Measurements from ENCODE around the gene C22orf31. TPM values are rescaled to one million over a fixed set of nuclear protein-coding genes. Genes with fewer than 3 reads are reported as not detected.
A peak's percentile ranks its signal among the peaks of the same experiment; 100 is the strongest.

The C22orf31 gene
- total and polyA plus RNA-seq, 2 experiments from 2014 or later: 0.36 TPM; not detected in 1

- Histone ChIP-seq H2AFZ (no peak overlapping the region), H3K4me2 (0 out of 2 replicates have a peak overlapping the region, but pooled peaks have one; percentile 14), H3K4me1 (ENCODE audit: insufficient read depth) (peaks cover 38% of the 10 kb centered on the region), H4K20me1 (replicated peaks; ENCODE audit: insufficient read depth) (no peaks in the 10 kb centered on the region), H3K27ac (ENCODE audit: low read depth) (peak overlapping the region; percentile 81), H3F3A (replicated peaks; ENCODE audit: low read depth) (peaks cover 8% of the 10 kb centered on the region; the same call in 1 of the 2 replicates), H3K79me2 (replicated peaks; ENCODE audit: insufficient read depth) (no peaks in the 10 kb centered on the region), H3K36me3 (ENCODE audit: insufficient read depth) (no peaks in the 10 kb centered on the region), H3K27me3 (ENCODE audit: insufficient read depth) (no peaks in the 10 kb centered on the region), H3K4me3 (no peak overlapping the region), H3K9me2 (ENCODE audit: insufficient read depth) (no peaks in the 10 kb centered on the region)
- Mint-ChIP-seq H3K9me3 (no peaks in the 10 kb centered on the region), H3K4me3 (no peak overlapping the region), H3K27ac (peak overlapping the region; percentile 27), H3K4me1 (peaks cover 39% of the 10 kb centered on the region), H3K27me3 (ENCODE audit: insufficient read depth, low read depth, poor library complexity) (peaks cover 18% of the 10 kb centered on the region), H3K36me3 (ENCODE audit: low read depth) (peaks cover 22% of the 10 kb centered on the region)
- TF ChIP-seq, protein P1, sequence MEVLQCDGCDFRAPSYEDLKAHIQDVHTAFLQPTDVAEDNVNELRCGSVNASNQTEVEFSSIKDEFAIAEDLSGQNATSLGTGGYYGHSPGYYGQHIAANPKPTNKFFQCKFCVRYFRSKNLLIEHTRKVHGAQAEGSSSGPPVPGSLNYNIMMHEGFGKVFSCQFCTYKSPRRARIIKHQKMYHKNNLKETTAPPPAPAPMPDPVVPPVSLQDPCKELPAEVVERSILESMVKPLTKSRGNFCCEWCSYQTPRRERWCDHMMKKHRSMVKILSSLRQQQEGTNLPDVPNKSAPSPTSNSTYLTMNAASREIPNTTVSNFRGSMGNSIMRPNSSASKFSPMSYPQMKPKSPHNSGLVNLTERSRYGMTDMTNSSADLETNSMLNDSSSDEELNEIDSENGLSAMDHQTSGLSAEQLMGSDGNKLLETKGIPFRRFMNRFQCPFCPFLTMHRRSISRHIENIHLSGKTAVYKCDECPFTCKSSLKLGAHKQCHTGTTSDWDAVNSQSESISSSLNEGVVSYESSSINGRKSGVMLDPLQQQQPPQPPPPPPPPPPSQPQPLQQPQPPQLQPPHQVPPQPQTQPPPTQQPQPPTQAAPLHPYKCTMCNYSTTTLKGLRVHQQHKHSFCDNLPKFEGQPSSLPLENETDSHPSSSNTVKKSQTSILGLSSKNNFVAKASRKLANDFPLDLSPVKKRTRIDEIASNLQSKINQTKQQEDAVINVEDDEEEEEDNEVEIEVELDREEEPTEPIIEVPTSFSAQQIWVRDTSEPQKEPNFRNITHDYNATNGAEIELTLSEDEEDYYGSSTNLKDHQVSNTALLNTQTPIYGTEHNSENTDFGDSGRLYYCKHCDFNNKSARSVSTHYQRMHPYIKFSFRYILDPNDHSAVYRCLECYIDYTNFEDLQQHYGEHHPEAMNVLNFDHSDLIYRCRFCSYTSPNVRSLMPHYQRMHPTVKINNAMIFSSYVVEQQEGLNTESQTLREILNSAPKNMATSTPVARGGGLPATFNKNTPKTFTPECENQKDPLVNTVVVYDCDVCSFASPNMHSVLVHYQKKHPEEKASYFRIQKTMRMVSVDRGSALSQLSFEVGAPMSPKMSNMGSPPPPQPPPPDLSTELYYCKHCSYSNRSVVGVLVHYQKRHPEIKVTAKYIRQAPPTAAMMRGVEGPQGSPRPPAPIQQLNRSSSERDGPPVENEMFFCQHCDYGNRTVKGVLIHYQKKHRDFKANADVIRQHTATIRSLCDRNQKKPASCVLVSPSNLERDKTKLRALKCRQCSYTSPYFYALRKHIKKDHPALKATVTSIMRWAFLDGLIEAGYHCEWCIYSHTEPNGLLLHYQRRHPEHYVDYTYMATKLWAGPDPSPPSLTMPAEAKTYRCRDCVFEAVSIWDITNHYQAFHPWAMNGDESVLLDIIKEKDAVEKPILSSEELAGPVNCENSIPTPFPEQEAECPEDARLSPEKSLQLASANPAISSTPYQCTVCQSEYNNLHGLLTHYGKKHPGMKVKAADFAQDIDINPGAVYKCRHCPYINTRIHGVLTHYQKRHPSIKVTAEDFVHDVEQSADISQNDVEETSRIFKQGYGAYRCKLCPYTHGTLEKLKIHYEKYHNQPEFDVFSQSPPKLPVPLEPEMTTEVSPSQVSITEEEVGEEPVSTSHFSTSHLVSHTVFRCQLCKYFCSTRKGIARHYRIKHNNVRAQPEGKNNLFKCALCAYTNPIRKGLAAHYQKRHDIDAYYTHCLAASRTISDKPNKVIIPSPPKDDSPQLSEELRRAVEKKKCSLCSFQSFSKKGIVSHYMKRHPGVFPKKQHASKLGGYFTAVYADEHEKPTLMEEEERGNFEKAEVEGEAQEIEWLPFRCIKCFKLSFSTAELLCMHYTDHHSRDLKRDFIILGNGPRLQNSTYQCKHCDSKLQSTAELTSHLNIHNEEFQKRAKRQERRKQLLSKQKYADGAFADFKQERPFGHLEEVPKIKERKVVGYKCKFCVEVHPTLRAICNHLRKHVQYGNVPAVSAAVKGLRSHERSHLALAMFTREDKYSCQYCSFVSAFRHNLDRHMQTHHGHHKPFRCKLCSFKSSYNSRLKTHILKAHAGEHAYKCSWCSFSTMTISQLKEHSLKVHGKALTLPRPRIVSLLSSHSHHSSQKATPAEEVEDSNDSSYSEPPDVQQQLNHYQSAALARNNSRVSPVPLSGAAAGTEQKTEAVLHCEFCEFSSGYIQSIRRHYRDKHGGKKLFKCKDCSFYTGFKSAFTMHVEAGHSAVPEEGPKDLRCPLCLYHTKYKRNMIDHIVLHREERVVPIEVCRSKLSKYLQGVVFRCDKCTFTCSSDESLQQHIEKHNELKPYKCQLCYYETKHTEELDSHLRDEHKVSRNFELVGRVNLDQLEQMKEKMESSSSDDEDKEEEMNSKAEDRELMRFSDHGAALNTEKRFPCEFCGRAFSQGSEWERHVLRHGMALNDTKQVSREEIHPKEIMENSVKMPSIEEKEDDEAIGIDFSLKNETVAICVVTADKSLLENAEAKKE (CRISPR knock-in tag; IDR thresholded peaks at IDR 0.05): no peak
- TF ChIP-seq NANOG (IDR thresholded peaks at IDR 0.05; ENCODE audit: borderline replicate concordance): no peak
- ATAC-seq (peak; percentile 9), DNase-seq (ENCODE audit: low spot score) (no peak)
These were observed 8.5 kb downstream of the C22orf31 start for GRCh38 chr22:29053048-29053702.

DNA sequence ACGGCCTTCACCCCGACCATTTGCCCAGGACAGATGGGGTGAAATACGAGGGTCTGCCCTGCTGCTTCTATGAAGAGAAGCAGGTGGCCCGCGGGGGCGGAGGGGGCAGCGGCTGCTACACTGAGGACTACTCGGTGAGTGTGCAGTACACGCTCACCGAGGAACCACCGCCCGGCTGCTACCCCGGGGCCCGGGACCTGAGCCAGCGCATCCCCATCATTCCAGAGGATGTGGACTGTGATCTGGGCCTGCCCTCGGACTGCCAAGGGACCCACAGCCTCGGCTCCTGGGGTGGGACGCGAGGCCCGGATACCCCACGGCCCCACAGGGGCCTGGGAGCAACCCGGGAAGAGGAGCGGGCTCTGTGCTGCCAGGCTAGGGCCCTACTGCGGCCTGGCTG is 11.2 kb downstream of the C22orf31 start:
- Histone ChIP-seq H3K27ac (ENCODE audit: low read depth) (no peak overlapping the region), H3K36me3 (ENCODE audit: insufficient read depth) (peaks cover 14% of the 10 kb centered on the region; the same call in 1 of the 2 replicates), H3F3A (replicated peaks; ENCODE audit: low read depth) (peaks cover 8% of the 10 kb centered on the region; the same call in 1 of the 2 replicates), H3K27me3 (ENCODE audit: insufficient read depth) (no peaks in the 10 kb centered on the region), H4K20me1 (replicated peaks; ENCODE audit: insufficient read depth) (no peaks in the 10 kb centered on the region), H2AFZ (no peak overlapping the region), H3K4me3 (no peak overlapping the region), H3K9me2 (ENCODE audit: insufficient read depth) (no peaks in the 10 kb centered on the region), H3K79me2 (replicated peaks; ENCODE audit: insufficient read depth) (no peaks in the 10 kb centered on the region), H3K4me2 (no peak overlapping the region), H3K4me1 (ENCODE audit: insufficient read depth) (peaks cover 27% of the 10 kb centered on the region)
- Mint-ChIP-seq H3K27ac (no peak overlapping the region), H3K27me3 (ENCODE audit: insufficient read depth, low read depth, poor library complexity) (peaks cover 23% of the 10 kb centered on the region), H3K36me3 (ENCODE audit: low read depth) (peaks cover 43% of the 10 kb centered on the region), H3K9me3 (no peaks in the 10 kb centered on the region), H3K4me3 (no peak overlapping the region), H3K4me1 (peaks cover 29% of the 10 kb centered on the region)
- ATAC-seq (no peak), DNase-seq (ENCODE audit: low spot score) (no peak)
- TF ChIP-seq CREB1 (CRISPR knock-in tag; IDR thresholded peaks at IDR 0.05; ENCODE audit: low read depth) (no peak), JUNB (IDR thresholded peaks at IDR 0.05; ENCODE audit: unreplicated experiment) (no peak), ZNF114 (CRISPR knock-in tag; IDR thresholded peaks at IDR 0.05) (no peak), CTCF (conservative IDR thresholded peaks at IDR 0.05; ENCODE audit: low read depth in 2 of 2) (no peak), NANOG (IDR thresholded peaks at IDR 0.05; ENCODE audit: borderline replicate concordance) (no peak), ZNF331 (CRISPR knock-in tag; IDR thresholded peaks at IDR 0.05; ENCODE audit: low read depth) (no peak)
- TF ChIP-seq, protein P2, sequence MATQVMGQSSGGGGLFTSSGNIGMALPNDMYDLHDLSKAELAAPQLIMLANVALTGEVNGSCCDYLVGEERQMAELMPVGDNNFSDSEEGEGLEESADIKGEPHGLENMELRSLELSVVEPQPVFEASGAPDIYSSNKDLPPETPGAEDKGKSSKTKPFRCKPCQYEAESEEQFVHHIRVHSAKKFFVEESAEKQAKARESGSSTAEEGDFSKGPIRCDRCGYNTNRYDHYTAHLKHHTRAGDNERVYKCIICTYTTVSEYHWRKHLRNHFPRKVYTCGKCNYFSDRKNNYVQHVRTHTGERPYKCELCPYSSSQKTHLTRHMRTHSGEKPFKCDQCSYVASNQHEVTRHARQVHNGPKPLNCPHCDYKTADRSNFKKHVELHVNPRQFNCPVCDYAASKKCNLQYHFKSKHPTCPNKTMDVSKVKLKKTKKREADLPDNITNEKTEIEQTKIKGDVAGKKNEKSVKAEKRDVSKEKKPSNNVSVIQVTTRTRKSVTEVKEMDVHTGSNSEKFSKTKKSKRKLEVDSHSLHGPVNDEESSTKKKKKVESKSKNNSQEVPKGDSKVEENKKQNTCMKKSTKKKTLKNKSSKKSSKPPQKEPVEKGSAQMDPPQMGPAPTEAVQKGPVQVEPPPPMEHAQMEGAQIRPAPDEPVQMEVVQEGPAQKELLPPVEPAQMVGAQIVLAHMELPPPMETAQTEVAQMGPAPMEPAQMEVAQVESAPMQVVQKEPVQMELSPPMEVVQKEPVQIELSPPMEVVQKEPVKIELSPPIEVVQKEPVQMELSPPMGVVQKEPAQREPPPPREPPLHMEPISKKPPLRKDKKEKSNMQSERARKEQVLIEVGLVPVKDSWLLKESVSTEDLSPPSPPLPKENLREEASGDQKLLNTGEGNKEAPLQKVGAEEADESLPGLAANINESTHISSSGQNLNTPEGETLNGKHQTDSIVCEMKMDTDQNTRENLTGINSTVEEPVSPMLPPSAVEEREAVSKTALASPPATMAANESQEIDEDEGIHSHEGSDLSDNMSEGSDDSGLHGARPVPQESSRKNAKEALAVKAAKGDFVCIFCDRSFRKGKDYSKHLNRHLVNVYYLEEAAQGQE (IDR thresholded peaks at IDR 0.05; ENCODE audit: unreplicated experiment): no peak
